ENCODE results near the gene SGMS1.

SGMS1 gene

GRCh38 chr10:50578949-50579348, 44.8 kb downstream of the SGMS1 start:
- TF ChIP-seq TAF1 (IDR thresholded peaks at IDR 0.05; ENCODE audit: borderline replicate concordance, insufficient read depth, low read length) (no peak), SIN3A (IDR thresholded peaks at IDR 0.05; ENCODE audit: borderline replicate concordance, insufficient read depth, low read length) (no peak), FOXP2 (optimal IDR thresholded peaks at IDR 0.05; ENCODE audit: borderline replicate concordance, extremely low read depth, extremely low read length, insufficient read depth) (no peak)
- TF ChIP-seq, protein P1, sequence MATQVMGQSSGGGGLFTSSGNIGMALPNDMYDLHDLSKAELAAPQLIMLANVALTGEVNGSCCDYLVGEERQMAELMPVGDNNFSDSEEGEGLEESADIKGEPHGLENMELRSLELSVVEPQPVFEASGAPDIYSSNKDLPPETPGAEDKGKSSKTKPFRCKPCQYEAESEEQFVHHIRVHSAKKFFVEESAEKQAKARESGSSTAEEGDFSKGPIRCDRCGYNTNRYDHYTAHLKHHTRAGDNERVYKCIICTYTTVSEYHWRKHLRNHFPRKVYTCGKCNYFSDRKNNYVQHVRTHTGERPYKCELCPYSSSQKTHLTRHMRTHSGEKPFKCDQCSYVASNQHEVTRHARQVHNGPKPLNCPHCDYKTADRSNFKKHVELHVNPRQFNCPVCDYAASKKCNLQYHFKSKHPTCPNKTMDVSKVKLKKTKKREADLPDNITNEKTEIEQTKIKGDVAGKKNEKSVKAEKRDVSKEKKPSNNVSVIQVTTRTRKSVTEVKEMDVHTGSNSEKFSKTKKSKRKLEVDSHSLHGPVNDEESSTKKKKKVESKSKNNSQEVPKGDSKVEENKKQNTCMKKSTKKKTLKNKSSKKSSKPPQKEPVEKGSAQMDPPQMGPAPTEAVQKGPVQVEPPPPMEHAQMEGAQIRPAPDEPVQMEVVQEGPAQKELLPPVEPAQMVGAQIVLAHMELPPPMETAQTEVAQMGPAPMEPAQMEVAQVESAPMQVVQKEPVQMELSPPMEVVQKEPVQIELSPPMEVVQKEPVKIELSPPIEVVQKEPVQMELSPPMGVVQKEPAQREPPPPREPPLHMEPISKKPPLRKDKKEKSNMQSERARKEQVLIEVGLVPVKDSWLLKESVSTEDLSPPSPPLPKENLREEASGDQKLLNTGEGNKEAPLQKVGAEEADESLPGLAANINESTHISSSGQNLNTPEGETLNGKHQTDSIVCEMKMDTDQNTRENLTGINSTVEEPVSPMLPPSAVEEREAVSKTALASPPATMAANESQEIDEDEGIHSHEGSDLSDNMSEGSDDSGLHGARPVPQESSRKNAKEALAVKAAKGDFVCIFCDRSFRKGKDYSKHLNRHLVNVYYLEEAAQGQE (IDR thresholded peaks at IDR 0.05; ENCODE audit: insufficient read depth in 1 of 2, low read depth in 2 of 2, low read length in 2 of 2), result no peak

- TF ChIP-seq FOXP2 (optimal IDR thresholded peaks at IDR 0.05; ENCODE audit: borderline replicate concordance, extremely low read depth, extremely low read length, insufficient read depth) (no peak), TAF1 (IDR thresholded peaks at IDR 0.05; ENCODE audit: borderline replicate concordance, insufficient read depth, low read length) (no peak), SIN3A (IDR thresholded peaks at IDR 0.05; ENCODE audit: borderline replicate concordance, insufficient read depth, low read length) (no peak), POLR2AphosphoS5 (IDR thresholded peaks at IDR 0.05; ENCODE audit: low read depth, low read length) (no peak)
- TF ChIP-seq, protein P1 (IDR thresholded peaks at IDR 0.05; ENCODE audit: insufficient read depth in 1 of 2, low read depth in 2 of 2, low read length in 2 of 2), result no peak
Observed at GRCh38 chr10:50577681-50578350, 45.9 kb downstream of the SGMS1 start.

GRCh38 chr10:50577010-50577409, 46.7 kb downstream of the SGMS1 start:
- no peak for TF ChIP-seq TAF1 (IDR thresholded peaks at IDR 0.05; ENCODE audit: borderline replicate concordance, insufficient read depth, low read length)
- TF ChIP-seq, protein P1 (IDR thresholded peaks at IDR 0.05; ENCODE audit: insufficient read depth in 1 of 2, low read depth in 2 of 2, low read length in 2 of 2), result no peak
- TF ChIP-seq POLR2AphosphoS5 (IDR thresholded peaks at IDR 0.05; ENCODE audit: low read depth, low read length), result no peak
- no peak for TF ChIP-seq SIN3A (IDR thresholded peaks at IDR 0.05; ENCODE audit: borderline replicate concordance, insufficient read depth, low read length)
- TF ChIP-seq FOXP2 (optimal IDR thresholded peaks at IDR 0.05; ENCODE audit: borderline replicate concordance, extremely low read depth, extremely low read length, insufficient read depth), result no peak

GRCh38 chr10:50576245-50576815, 47.4 kb downstream of the SGMS1 start:
- TF ChIP-seq SIN3A (IDR thresholded peaks at IDR 0.05; ENCODE audit: borderline replicate concordance, insufficient read depth, low read length) (no peak), FOXP2 (optimal IDR thresholded peaks at IDR 0.05; ENCODE audit: borderline replicate concordance, extremely low read depth, extremely low read length, insufficient read depth) (no peak), POLR2AphosphoS5 (IDR thresholded peaks at IDR 0.05; ENCODE audit: low read depth, low read length) (no peak), TAF1 (IDR thresholded peaks at IDR 0.05; ENCODE audit: borderline replicate concordance, insufficient read depth, low read length) (no peak)
- TF ChIP-seq, protein P1 (IDR thresholded peaks at IDR 0.05; ENCODE audit: insufficient read depth in 1 of 2, low read depth in 2 of 2, low read length in 2 of 2), result no peak
